ENCODE data around the gene GRAMD1A. TPM values are rescaled to one million over a fixed set of nuclear protein-coding genes. Genes with fewer than 3 reads are reported as not detected.

The GRAMD1A gene
- total RNA-seq, 2 experiments from 2014 or later: 221 to 229 TPM

- no peak for TF ChIP-seq CTCF (IDR thresholded peaks at IDR 0.05)
- no peaks in the 10 kb centered on the region for H3K36me3 Mint-ChIP-seq (ENCODE audit: low read depth)
- Histone ChIP-seq H3K9me3 (ENCODE audit: control insufficient read depth in 1 of 2, insufficient read depth in 1 of 2, low read length in 2 of 2) (no peaks in the 10 kb centered on the region), H3K36me3 (ENCODE audit: insufficient read depth, low read length) (no peaks in the 10 kb centered on the region), H3K27ac (ENCODE audit: low read depth in 1 of 2, low read length in 2 of 2) (no peak overlapping the region), H3K4me3 (ENCODE audit: low read length) (no peak overlapping the region), H3K4me1 (ENCODE audit: insufficient read depth, low read length) (peaks cover 50% of the 10 kb centered on the region), H3K27me3 (ENCODE audit: control insufficient read depth in 1 of 2, insufficient read depth in 2 of 2, low read length in 2 of 2) (no peaks in the 10 kb centered on the region)
- ChIA-PET CTCF (no interaction called here), POLR2A (no interaction called here)
- peaks cover 56% of the 10 kb centered on the region for H3K4me1 Mint-ChIP-seq (ENCODE audit: low read depth)
- no peaks in the 10 kb centered on the region for H3K9me3 Mint-ChIP-seq
- peak overlapping the region; percentile 4 for H3K4me3 Mint-ChIP-seq
- H3K27ac Mint-ChIP-seq: no peak overlapping the region
- intact Hi-C loops (cut with DNase I, micrococcal nuclease): no loop called here
- no peak for DNase-seq
- H3K27me3 Mint-ChIP-seq: peaks cover 20% of the 10 kb centered on the region
- ATAC-seq (ENCODE audit: poor library complexity): no peak
These were observed 42.1 kb downstream of the GRAMD1A start for GRCh38 chr19:35042056-35042730.

GRCh38 chr19:35042954-35043604, 43.0 kb downstream of the GRAMD1A start:
- intact Hi-C loops (cut with DNase I, micrococcal nuclease): no loop called here
- POLR2A ChIA-PET: interaction anchor here (0.7 kb wide), 1 partner anchor 29 kb away, joined by 3 read pairs; no protein-coding TSS in a partner anchor
- no peak overlapping the region for H3K4me3 Mint-ChIP-seq
- H3K4me1 Mint-ChIP-seq (ENCODE audit: low read depth): peaks cover 56% of the 10 kb centered on the region
- H3K27me3 Mint-ChIP-seq: peaks cover 20% of the 10 kb centered on the region
- ATAC-seq (ENCODE audit: poor library complexity): no peak
- CTCF ChIA-PET: interaction anchor here (1.3 kb wide), 1 partner anchor 13 kb away, joined by 5 read pairs; the partner anchor contains the start of gene SCN1B
- no peak overlapping the region for H3K27ac ChIP-seq (ENCODE audit: low read depth in 1 of 2, low read length in 2 of 2)
- TF ChIP-seq CTCF (IDR thresholded peaks at IDR 0.05): no peak
- H3K9me3 Mint-ChIP-seq: no peaks in the 10 kb centered on the region
- peaks cover 50% of the 10 kb centered on the region for H3K4me1 ChIP-seq (ENCODE audit: insufficient read depth, low read length)
- H3K36me3 Mint-ChIP-seq (ENCODE audit: low read depth): no peaks in the 10 kb centered on the region
- no peaks in the 10 kb centered on the region for H3K36me3 ChIP-seq (ENCODE audit: insufficient read depth, low read length)
- H3K27ac Mint-ChIP-seq: no peak overlapping the region
- H3K9me3 ChIP-seq (ENCODE audit: control insufficient read depth in 1 of 2, insufficient read depth in 1 of 2, low read length in 2 of 2): no peaks in the 10 kb centered on the region
- H3K27me3 ChIP-seq (ENCODE audit: control insufficient read depth in 1 of 2, insufficient read depth in 2 of 2, low read length in 2 of 2): no peaks in the 10 kb centered on the region
- H3K4me3 ChIP-seq (ENCODE audit: low read length): no peak overlapping the region
- no peak for DNase-seq

- Mint-ChIP-seq H3K4me3 (peak overlapping the region; percentile 81), H3K4me1 (ENCODE audit: low read depth) (peaks cover 48% of the 10 kb centered on the region), H3K9me3 (no peaks in the 10 kb centered on the region), H3K27ac (no peak overlapping the region), H3K27me3 (peaks cover 20% of the 10 kb centered on the region), H3K36me3 (ENCODE audit: low read depth) (no peaks in the 10 kb centered on the region)
- Histone ChIP-seq H3K36me3 (ENCODE audit: insufficient read depth, low read length) (no peaks in the 10 kb centered on the region), H3K27ac (ENCODE audit: low read depth in 1 of 2, low read length in 2 of 2) (no peak overlapping the region), H3K4me3 (ENCODE audit: low read length) (no peak overlapping the region), H3K4me1 (ENCODE audit: insufficient read depth, low read length) (peaks cover 50% of the 10 kb centered on the region), H3K27me3 (ENCODE audit: control insufficient read depth in 1 of 2, insufficient read depth in 2 of 2, low read length in 2 of 2) (no peaks in the 10 kb centered on the region), H3K9me3 (ENCODE audit: control insufficient read depth in 1 of 2, insufficient read depth in 1 of 2, low read length in 2 of 2) (no peaks in the 10 kb centered on the region)
- POLR2A ChIA-PET: interaction anchor here (0.7 to 0.9 kb wide), 2 partner anchors 29 to 30 kb away, joined by 3 read pairs; no protein-coding TSS in a partner anchor
- CTCF ChIA-PET: interaction anchor here (0.8 to 1.5 kb wide), 11 partner anchors 13 to 309 kb away, joined by 3 to 7 read pairs (median 4); partner anchors contain the start of gene SCN1B
- intact Hi-C loops (cut with DNase I, micrococcal nuclease): loop anchor here in 1 of 2 experiments (1.0 kb wide), 1 partner anchor 71 kb away; no protein-coding TSS in a partner anchor
- no peak for ATAC-seq (ENCODE audit: poor library complexity)
- TF ChIP-seq CTCF (IDR thresholded peaks at IDR 0.05): no peak
- DNase-seq: no peak
These were observed 43.8 kb downstream of the GRAMD1A start for GRCh38 chr19:35043906-35044305.

Measured in CD4-positive, alpha-beta T cell (primary cell).